AG04449 (cell line): ENCODE measurements around the gene SNRNP200.

Experiments
- CTCF ChIA-PET: fragments of 350-600 bp; formaldehyde crosslinking; extraction: SDS; loops from one replicate; lab custom pipeline; 2021; ENCODE audit warnings: antibody characterized with exemption; lab: Yijun Ruan, JAX
- POLR2A ChIA-PET: fragments of 400-600, 350-600 bp; formaldehyde crosslinking; extraction: SDS; loops from one replicate; lab custom pipeline; 2020; ENCODE audit warnings: antibody characterized with exemption, inconsistent platforms; lab: Yijun Ruan, JAX
- DNase-seq: peaks from one replicate; pipeline ENCODE4 v3.0.0-alpha.2; 2010; ENCODE audit warnings: low read depth, low spot score
- H3K4me3 ChIP-seq: 2 replicates; pipeline ENCODE4 v1.5.1; 2011; ENCODE audit warnings: low read depth, mild to moderate bottlenecking, control low read depth, low read length
- TF ChIP-seq, protein P1 (sequence below): IDR thresholded peaks from one replicate; pipeline ENCODE4 v1.5.1; 2011; ENCODE audit warnings: mild to moderate bottlenecking, moderate library complexity, low read length, control low read depth, inconsistent platforms; ENCODE audit not compliant: insufficient read depth; ENCODE audit errors: missing control alignments

Gene SNRNP200

DNA sequence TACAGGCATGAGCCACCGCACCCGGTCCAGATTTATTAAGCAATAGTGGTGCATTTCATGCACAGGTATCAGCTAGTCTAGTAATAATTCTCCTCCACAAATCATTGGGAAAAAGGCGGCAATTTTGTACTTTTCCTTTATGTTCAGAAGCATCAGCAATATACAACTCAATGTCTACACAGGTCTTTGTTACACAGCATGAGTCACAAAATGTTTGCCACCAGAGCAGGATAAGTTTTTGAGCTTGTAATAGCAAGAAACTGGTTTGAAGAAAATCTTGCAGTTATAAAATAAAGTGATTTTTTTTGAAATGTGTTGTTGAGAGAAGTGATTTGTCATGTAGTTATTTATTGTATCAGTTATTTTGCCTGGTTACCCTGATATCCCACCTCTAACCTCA, 15.0 kb upstream of the SNRNP200 start:
- ChIA-PET POLR2A (no interaction called here), CTCF (interaction anchor here (1.0 to 1.9 kb wide), 4 partner anchors 9 to 298 kb away, joined by 4 to 10 read pairs (median 4); no protein-coding TSS in a partner anchor)
- no peak overlapping the region for H3K4me3 ChIP-seq
- no peak for DNase-seq
- TF ChIP-seq, protein P1, sequence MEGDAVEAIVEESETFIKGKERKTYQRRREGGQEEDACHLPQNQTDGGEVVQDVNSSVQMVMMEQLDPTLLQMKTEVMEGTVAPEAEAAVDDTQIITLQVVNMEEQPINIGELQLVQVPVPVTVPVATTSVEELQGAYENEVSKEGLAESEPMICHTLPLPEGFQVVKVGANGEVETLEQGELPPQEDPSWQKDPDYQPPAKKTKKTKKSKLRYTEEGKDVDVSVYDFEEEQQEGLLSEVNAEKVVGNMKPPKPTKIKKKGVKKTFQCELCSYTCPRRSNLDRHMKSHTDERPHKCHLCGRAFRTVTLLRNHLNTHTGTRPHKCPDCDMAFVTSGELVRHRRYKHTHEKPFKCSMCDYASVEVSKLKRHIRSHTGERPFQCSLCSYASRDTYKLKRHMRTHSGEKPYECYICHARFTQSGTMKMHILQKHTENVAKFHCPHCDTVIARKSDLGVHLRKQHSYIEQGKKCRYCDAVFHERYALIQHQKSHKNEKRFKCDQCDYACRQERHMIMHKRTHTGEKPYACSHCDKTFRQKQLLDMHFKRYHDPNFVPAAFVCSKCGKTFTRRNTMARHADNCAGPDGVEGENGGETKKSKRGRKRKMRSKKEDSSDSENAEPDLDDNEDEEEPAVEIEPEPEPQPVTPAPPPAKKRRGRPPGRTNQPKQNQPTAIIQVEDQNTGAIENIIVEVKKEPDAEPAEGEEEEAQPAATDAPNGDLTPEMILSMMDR = no peak

DNA sequence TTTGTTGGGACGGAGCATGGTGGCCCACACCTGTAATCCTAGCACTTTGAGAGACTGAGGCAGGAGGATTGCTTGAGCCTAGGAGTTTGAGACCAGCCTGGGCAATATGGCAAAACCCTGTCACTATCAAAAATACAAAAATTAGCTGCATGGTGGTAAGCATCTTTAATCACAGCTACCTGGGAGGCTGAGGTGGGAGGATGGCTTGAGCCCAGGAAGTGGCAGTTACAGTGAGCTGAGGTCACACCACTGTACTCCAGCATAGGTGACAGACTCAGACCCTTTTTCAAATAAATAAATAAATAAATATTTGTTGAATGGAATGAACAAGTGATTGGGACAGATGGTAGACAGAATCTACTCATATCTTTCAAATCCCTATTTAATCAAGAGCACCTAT, 14.1 kb upstream of the SNRNP200 start:
- no peak for DNase-seq
- H3K4me3 ChIP-seq = no peak overlapping the region
- ChIA-PET POLR2A (no interaction called here), CTCF (interaction anchor here (1.0 kb wide), 1 partner anchor 188 kb away, joined by 4 read pairs; no protein-coding TSS in a partner anchor)
- TF ChIP-seq, protein P1 = no peak

DNA sequence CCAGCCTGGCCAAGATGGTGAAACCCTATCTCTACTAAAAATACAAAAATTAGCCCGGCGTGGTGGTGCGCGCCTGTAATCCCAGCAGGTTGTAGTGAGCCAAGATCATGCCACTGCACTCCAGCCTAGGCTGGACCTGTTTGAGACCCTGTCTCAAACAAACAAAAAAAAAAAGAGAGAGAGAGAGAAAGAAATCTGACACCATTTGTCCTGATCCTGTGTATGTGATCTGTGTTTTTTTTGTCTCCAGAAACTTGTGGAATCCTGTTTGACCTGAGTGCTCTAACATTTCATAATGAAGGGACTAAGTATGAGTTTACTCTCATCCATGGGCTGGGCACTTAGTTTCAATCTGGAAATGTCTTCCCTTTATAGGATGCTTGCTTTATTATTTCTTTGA, 13.4 kb upstream of the SNRNP200 start:
- ChIA-PET POLR2A (no interaction called here), CTCF (no interaction called here)
- H3K4me3 ChIP-seq = no peak overlapping the region
- no peak for DNase-seq
- TF ChIP-seq, protein P1 = no peak

DNA sequence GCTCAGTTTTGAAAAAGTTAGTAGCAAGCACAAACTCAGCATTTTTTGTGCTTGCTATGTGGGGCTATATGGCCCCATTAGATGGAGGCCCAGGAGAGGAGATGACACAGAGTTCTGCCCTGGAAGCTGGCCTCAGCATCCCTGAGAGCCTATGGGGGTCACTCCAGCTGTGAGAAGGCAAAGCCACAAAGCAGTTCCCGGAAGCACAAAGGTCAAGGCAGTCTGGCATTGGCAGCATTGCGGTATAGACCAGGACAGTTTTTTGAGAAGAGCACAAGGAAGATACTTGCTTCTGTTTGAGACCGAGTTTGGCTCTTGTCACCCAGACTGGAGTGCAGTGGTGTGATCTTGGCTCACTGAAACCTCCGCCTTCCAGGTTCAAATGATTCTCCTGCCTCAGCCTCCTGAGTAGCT, 12.2 kb upstream of the SNRNP200 start:
- POLR2A ChIA-PET = no interaction called here
- TF ChIP-seq, protein P1 = no peak
- H3K4me3 ChIP-seq = no peak overlapping the region
- CTCF ChIA-PET = interaction anchor here (1.0 kb wide), 1 partner anchor 17 kb away, joined by 3 read pairs; no protein-coding TSS in a partner anchor
- no peak for DNase-seq

DNA sequence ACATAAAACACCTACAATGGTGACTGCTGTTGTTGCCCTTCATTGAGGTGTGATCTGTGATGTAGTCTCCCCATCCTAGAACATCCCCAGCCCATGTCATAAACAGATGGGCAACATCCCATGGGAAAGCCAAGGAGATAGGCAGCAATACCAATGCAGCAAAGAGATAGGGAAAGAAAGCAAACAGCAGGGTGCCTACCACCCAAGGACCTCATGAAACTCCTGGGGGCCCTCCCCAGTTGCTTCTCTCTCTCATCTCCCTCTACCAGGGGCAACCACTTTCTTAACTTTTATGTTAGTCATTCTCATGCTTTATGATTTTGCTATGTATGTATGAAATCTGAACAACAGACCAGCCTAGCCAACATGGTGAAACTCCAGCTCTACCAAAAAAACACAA, 11.7 kb upstream of the SNRNP200 start:
- ChIA-PET POLR2A (no interaction called here), CTCF (interaction anchor here (1.0 to 1.8 kb wide), 2 partner anchors 11 to 17 kb away, joined by 3 to 6 read pairs; no protein-coding TSS in a partner anchor)
- no peak for DNase-seq
- H3K4me3 ChIP-seq = no peak overlapping the region
- TF ChIP-seq, protein P1 = no peak

DNA sequence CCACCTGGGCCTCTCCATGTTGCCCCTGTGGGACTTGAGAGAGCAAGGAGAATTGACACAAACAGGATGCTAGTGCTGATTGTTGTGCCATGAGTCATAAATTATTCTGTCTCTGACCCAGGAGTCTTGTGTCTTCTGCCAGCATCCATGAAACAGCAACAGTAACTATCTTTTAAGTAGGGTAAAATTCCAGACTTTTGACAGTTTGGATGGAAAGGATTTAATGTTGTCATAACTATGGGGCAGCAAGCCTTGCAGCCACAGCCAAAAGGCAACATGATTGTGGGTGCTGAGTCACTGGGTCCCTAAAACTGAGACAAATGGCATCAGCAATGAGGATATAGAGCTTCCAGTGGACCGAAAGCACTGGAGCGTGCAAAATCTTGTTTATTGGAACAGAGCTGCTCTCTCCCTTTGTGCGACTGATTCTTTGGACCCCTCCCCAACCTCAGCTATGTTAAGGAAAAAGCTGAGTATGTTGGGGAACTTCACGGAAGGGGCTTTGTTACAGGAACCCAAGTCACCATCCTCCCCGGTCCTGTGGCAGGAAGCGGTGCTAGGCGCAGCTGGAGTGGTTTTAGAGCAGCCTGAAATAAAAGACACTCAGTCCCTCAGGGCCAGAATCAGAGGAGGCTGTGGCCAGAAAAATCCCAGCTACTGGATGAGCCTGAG, 10.2 kb upstream of the SNRNP200 start:
- TF ChIP-seq, protein P1 = no peak
- CTCF ChIA-PET = interaction anchor here (0.7 to 1.8 kb wide), 5 partner anchors 9 to 195 kb away, joined by 3 to 6 read pairs (median 3); no protein-coding TSS in a partner anchor
- POLR2A ChIA-PET = no interaction called here
- no peak for DNase-seq
- no peak overlapping the region for H3K4me3 ChIP-seq
